HepG2 (cell line): ENCODE data around the gene PRKCZ. TPM values are rescaled to one million over a fixed set of nuclear protein-coding genes. Genes with fewer than 3 reads are reported as not detected.

Experiments used
- AGO2 ChIP-seq: fragments of 200-400 bp; formaldehyde crosslinking; optimal IDR thresholded peaks from 2 replicates; pipeline ENCODE3; 2017; ENCODE audit warnings: mild to moderate bottlenecking, low read depth, low read length, moderate library complexity
- DNMT3B ChIP-seq: conservative IDR thresholded peaks from 2 replicates; pipeline ENCODE4 v1.6.1; 2016; ENCODE audit warnings: missing biosample characterization, control low read depth
- KDM2A ChIP-seq: sonication (generic); formaldehyde crosslinking; IDR thresholded peaks from 2 replicates; pipeline ENCODE4 v1.4.0; 2020; ENCODE audit warnings: low read depth, missing genetic modification reagents, borderline replicate concordance
- PAX8 ChIP-seq: sonication (generic); formaldehyde crosslinking; IDR thresholded peaks from 2 replicates; pipeline ENCODE4 v1.8.0; 2022; ENCODE audit warnings: mild to moderate bottlenecking, missing genetic modification reagents, borderline replicate concordance
- YEATS4 ChIP-seq: sonication (generic); formaldehyde crosslinking; IDR thresholded peaks from 2 replicates; pipeline ENCODE4 v1.4.0; 2020; ENCODE audit warnings: missing genetic modification reagents, borderline replicate concordance
- ZFP41 ChIP-seq: sonication (generic); formaldehyde crosslinking; IDR thresholded peaks from 2 replicates; pipeline ENCODE4 v1.4.0; 2020; ENCODE audit warnings: mild to moderate bottlenecking, missing genetic modification reagents, borderline replicate concordance
- ZNF232 ChIP-seq: sonication (generic); formaldehyde crosslinking; IDR thresholded peaks from 2 replicates; pipeline ENCODE4 v1.4.0; 2020; ENCODE audit warnings: missing genetic modification reagents, borderline replicate concordance
- ZNF543 ChIP-seq: sonication (generic); formaldehyde crosslinking; IDR thresholded peaks from 2 replicates; pipeline ENCODE4 v1.4.0; 2020; ENCODE audit warnings: mild to moderate bottlenecking, missing genetic modification reagents
- ZNF563 ChIP-seq: sonication (generic); formaldehyde crosslinking; IDR thresholded peaks from 2 replicates; pipeline ENCODE4 v1.8.0; 2022; ENCODE audit warnings: mild to moderate bottlenecking, moderate library complexity, missing genetic modification reagents
- ZNF703 ChIP-seq: sonication (generic); formaldehyde crosslinking; IDR thresholded peaks from 2 replicates; pipeline ENCODE4 v1.5.1; 2020; ENCODE audit warnings: missing genetic modification reagents, mild to moderate bottlenecking, moderate library complexity, borderline replicate concordance
- ZNF746 ChIP-seq: sonication (generic); formaldehyde crosslinking; IDR thresholded peaks from 2 replicates; pipeline ENCODE4 v1.8.0; 2022; ENCODE audit warnings: mild to moderate bottlenecking, missing genetic modification reagents
- ZNF781 ChIP-seq: sonication (generic); formaldehyde crosslinking; IDR thresholded peaks from 2 replicates; pipeline ENCODE4 v1.5.1; 2020; ENCODE audit warnings: borderline replicate concordance, mild to moderate bottlenecking, missing genetic modification reagents; ENCODE audit errors: not compliant biosample characterization
- polyA plus RNA-seq, 8 experiments: library from polyadenylated mRNA; depleted of rRNA in 3 of 8; stranded (reverse) in 7 of 8; unstranded in 1 of 8; fragments of >200 nt; fragmentation: Illumina TruSeq in 4 of 8; extraction: Trizol in 4 of 8; gene quantifications; 2 replicates each; pipeline versions ENCODE4 v1.2.1 to v1.2.3, GENCODE V29; 2011 to 2016; ENCODE audit warnings: low read depth in 4 of 8, missing spikeins in 1 of 8, mixed read lengths in 1 of 8; ENCODE audit not compliant: insufficient read depth in 1 of 8
- total RNA-seq, 5 experiments: library from RNA; depleted of rRNA; stranded (reverse); fragments of >200 nt; fragmentation: Illumina TruSeq; extraction: Trizol; gene quantifications; 2 replicates each; pipeline ENCODE4 v1.2.3, GENCODE V29; 2016; ENCODE audit warnings: low read depth in 1 of 5
- TF ChIP-seq, protein P1 (sequence below): sonication (generic); formaldehyde crosslinking; IDR thresholded peaks from 2 replicates; pipeline ENCODE4 v1.4.0; 2020; ENCODE audit warnings: mild to moderate bottlenecking, missing genetic modification reagents, borderline replicate concordance
- TF ChIP-seq, protein P2 (sequence below): IDR thresholded peaks from 2 replicates; pipeline ENCODE4 v1.6.1; 2018; ENCODE audit warnings: missing genetic modification reagents
- TF ChIP-seq, protein P3 (sequence below): IDR thresholded peaks from 2 replicates; pipeline ENCODE4 v1.6.1; 2016
- TF ChIP-seq, protein P4 (sequence below): IDR thresholded peaks from 2 replicates; pipeline ENCODE4 v1.6.1; 2016; ENCODE audit warnings: mild to moderate bottlenecking
- TF ChIP-seq, protein P5 (sequence below): sonication (generic); formaldehyde crosslinking; IDR thresholded peaks from 2 replicates; pipeline ENCODE4 v1.8.0; 2022; ENCODE audit warnings: mild to moderate bottlenecking, missing genetic modification reagents, moderate library complexity

PRKCZ gene
- total and polyA plus RNA-seq, 2 of the 13 experiments (the other 11 are each of a cell fraction or from before 2014, with no cell fraction given) = 34.7 to 85.2 TPM

DNA sequence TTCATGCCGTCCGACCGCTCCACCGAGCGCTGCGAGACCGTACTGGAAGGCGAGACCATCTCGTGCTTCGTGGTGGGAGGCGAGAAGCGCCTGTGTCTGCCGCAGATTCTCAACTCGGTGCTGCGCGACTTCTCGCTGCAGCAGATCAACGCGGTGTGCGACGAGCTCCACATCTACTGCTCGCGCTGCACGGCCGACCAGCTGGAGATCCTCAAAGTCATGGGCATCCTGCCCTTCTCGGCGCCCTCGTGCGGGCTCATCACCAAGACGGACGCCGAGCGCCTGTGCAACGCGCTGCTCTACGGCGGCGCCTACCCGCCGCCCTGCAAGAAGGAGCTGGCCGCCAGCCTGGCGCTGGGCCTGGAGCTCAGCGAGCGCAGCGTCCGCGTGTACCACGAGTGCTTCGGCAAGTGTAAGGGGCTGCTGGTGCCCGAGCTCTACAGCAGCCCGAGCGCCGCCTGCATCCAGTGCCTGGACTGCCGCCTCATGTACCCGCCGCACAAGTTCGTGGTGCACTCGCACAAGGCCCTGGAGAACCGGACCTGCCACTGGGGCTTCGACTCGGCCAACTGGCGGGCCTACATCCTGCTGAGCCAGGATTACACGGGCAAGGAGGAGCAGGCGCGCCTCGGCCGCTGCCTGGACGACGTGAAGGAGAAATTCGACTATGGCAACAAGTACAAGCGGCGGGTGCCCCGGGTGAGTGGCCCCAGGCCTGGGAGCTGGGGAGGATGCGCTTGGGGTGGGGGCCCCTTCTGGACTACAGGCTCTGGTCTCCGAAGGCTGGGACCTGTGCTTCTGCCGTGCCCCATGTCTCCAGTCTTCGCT, 179.0 kb downstream of the PRKCZ start (continued):
- TF ChIP-seq, protein P1, sequence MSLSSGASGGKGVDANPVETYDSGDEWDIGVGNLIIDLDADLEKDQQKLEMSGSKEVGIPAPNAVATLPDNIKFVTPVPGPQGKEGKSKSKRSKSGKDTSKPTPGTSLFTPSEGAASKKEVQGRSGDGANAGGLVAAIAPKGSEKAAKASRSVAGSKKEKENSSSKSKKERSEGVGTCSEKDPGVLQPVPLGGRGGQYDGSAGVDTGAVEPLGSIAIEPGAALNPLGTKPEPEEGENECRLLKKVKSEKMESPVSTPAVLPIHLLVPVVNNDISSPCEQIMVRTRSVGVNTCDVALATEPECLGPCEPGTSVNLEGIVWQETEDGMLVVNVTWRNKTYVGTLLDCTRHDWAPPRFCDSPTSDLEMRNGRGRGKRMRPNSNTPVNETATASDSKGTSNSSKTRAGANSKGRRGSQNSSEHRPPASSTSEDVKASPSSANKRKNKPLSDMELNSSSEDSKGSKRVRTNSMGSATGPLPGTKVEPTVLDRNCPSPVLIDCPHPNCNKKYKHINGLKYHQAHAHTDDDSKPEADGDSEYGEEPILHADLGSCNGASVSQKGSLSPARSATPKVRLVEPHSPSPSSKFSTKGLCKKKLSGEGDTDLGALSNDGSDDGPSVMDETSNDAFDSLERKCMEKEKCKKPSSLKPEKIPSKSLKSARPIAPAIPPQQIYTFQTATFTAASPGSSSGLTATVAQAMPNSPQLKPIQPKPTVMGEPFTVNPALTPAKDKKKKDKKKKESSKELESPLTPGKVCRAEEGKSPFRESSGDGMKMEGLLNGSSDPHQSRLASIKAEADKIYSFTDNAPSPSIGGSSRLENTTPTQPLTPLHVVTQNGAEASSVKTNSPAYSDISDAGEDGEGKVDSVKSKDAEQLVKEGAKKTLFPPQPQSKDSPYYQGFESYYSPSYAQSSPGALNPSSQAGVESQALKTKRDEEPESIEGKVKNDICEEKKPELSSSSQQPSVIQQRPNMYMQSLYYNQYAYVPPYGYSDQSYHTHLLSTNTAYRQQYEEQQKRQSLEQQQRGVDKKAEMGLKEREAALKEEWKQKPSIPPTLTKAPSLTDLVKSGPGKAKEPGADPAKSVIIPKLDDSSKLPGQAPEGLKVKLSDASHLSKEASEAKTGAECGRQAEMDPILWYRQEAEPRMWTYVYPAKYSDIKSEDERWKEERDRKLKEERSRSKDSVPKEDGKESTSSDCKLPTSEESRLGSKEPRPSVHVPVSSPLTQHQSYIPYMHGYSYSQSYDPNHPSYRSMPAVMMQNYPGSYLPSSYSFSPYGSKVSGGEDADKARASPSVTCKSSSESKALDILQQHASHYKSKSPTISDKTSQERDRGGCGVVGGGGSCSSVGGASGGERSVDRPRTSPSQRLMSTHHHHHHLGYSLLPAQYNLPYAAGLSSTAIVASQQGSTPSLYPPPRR (CRISPR knock-in tag) = no peak
- TF ChIP-seq, protein P2, sequence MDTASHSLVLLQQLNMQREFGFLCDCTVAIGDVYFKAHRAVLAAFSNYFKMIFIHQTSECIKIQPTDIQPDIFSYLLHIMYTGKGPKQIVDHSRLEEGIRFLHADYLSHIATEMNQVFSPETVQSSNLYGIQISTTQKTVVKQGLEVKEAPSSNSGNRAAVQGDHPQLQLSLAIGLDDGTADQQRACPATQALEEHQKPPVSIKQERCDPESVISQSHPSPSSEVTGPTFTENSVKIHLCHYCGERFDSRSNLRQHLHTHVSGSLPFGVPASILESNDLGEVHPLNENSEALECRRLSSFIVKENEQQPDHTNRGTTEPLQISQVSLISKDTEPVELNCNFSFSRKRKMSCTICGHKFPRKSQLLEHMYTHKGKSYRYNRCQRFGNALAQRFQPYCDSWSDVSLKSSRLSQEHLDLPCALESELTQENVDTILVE (CRISPR knock-in tag) = no peak
- TF ChIP-seq AGO2 (peak; percentile 83), ZFP41 (CRISPR knock-in tag) (no peak), ZNF746 (CRISPR knock-in tag) (0 out of 2 replicates have a peak, but pooled peaks have one; percentile 30), DNMT3B (CRISPR knock-in tag) (no peak), KDM2A (CRISPR knock-in tag) (peak; percentile 59), ZNF543 (CRISPR knock-in tag) (peak; percentile 47; the same call in 1 of the 2 replicates), YEATS4 (CRISPR knock-in tag) (no peak), ZNF563 (no peak), ZNF781 (CRISPR knock-in tag) (peak; percentile 43), PAX8 (0 out of 2 replicates have a peak, but pooled peaks have one; percentile 35), ZNF703 (0 out of 2 replicates have a peak, but pooled peaks have one; percentile 35), ZNF232 (CRISPR knock-in tag) (peak; percentile 35; the same call in 1 of the 2 replicates)
- TF ChIP-seq, protein P3, sequence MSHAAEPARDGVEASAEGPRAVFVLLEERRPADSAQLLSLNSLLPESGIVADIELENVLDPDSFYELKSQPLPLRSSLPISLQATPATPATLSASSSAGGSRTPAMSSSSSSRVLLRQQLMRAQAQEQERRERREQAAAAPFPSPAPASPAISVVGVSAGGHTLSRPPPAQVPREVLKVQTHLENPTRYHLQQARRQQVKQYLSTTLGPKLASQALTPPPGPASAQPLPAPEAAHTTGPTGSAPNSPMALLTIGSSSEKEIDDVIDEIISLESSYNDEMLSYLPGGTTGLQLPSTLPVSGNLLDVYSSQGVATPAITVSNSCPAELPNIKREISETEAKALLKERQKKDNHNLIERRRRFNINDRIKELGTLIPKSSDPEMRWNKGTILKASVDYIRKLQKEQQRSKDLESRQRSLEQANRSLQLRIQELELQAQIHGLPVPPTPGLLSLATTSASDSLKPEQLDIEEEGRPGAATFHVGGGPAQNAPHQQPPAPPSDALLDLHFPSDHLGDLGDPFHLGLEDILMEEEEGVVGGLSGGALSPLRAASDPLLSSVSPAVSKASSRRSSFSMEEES = no peak
- TF ChIP-seq, protein P4, sequence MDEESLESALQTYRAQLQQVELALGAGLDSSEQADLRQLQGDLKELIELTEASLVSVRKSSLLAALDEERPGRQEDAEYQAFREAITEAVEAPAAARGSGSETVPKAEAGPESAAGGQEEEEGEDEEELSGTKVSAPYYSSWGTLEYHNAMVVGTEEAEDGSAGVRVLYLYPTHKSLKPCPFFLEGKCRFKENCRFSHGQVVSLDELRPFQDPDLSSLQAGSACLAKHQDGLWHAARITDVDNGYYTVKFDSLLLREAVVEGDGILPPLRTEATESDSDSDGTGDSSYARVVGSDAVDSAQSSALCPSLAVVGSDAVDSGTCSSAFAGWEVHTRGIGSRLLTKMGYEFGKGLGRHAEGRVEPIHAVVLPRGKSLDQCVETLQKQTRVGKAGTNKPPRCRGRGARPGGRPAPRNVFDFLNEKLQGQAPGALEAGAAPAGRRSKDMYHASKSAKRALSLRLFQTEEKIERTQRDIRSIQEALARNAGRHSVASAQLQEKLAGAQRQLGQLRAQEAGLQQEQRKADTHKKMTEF (CRISPR knock-in tag) = peak; percentile 29; the same call in 1 of the 2 replicates
- TF ChIP-seq, protein P5, sequence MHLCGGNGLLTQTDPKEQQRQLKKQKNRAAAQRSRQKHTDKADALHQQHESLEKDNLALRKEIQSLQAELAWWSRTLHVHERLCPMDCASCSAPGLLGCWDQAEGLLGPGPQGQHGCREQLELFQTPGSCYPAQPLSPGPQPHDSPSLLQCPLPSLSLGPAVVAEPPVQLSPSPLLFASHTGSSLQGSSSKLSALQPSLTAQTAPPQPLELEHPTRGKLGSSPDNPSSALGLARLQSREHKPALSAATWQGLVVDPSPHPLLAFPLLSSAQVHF (CRISPR knock-in tag) = no peak
